Stimulated activated naive CD4-positive, alpha-beta T cell (primary cell): ENCODE data around the gene COL25A1.
"Not testable (repeated sequence)": the region's sequence is repeated elsewhere in the genome, so short reads cannot be mapped to it uniquely, and the experiment has no call there.

Experiments
- DNase-seq, 6 experiments: peaks; one replicate each; lab custom pipeline; 2025; lab: John Stamatoyannopoulos, UW

Gene COL25A1

GRCh38 chr4:109123951-109124350, 178.5 kb downstream of the COL25A1 start:
- no peak for DNase-seq

GRCh38 chr4:109121561-109121960, 180.9 kb downstream of the COL25A1 start:
- no peak for DNase-seq

GRCh38 chr4:109119852-109120251, 182.6 kb downstream of the COL25A1 start:
- no peak for DNase-seq

GRCh38 chr4:109118635-109119034, 183.8 kb downstream of the COL25A1 start:
- no peak for DNase-seq

GRCh38 chr4:109114501-109114900, 188.0 kb downstream of the COL25A1 start:
- DNase-seq = no peak

DNA sequence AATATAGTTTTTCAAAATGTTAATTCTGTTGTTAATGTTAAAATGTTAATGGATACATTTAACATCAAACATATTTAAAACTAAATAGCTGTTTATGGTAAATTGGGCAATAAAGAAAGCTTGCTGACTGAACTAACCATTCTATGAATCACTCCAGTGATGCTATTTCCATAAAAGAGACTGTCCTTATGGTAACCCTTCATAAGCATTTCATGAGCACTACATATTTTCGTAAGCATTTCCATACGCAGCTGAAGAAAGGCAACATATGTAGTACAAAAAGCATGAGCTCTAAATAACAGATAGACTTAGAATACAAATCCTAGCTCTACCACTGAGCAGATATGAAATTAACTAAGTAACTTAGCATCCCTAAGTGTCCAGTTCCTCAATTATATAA, 188.9 kb downstream of the COL25A1 start:
- DNase-seq = no peak

DNA sequence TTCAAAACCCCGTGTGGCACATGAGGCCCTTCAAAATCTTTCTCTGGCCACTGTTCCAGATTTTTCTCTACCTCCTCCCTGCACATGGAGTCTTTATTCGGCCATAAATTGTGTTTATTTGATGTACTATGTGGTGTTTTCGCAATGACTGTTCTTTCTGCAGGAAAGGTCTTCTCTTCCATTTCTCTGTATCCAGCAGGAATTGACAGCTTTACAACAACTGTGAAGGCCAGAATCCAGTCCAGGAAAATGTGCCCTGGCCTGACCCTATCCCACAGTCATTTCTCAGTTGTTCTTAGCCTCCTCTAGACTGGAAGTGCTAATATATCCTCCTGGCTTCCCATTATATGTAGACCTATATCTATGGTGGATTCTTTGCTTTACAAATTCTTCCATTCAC, 191.4 kb downstream of the COL25A1 start:
- no peak for DNase-seq

DNA sequence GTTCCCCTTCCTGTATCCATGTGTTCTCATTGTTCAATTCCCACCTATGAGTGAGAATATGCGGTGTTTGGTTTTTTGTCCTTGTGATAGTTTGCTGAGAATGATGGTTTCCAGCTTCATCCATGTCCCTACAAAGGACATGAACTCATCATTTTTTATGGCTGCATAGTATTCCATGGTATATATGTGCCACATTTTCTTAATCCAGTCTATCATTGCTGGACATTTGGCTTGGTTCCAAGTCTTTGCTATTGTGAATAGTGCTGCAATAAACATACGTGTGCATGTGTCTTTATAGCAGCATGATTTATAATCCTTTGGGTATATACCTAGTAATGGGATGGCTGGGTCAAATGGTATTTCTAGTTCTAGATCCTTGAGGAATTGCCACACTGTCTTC, 194.2 kb downstream of the COL25A1 start:
- not testable (repeated sequence) for DNase-seq

DNA sequence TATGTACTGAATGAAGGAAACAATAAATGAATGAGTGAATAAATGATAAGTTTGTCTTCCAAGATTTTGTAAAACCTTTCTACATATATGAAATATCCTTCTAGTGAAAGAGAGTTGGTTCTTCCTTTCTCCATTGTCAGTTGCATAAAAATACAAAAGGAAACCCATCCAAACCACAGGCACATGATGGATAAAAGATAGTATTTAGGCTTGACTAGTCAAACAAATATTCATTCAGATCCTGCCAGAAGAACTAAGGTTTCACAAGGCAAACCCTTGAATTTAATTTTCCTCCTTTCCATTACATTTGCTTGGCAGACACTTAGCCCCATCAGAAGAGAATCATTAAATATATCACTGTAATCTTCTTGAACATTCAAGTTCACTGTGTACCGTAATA, 208.4 kb downstream of the COL25A1 start:
- no peak for DNase-seq

GRCh38 chr4:109091727-109092409, 210.6 kb downstream of the COL25A1 start:
- DNase-seq = no peak

DNA sequence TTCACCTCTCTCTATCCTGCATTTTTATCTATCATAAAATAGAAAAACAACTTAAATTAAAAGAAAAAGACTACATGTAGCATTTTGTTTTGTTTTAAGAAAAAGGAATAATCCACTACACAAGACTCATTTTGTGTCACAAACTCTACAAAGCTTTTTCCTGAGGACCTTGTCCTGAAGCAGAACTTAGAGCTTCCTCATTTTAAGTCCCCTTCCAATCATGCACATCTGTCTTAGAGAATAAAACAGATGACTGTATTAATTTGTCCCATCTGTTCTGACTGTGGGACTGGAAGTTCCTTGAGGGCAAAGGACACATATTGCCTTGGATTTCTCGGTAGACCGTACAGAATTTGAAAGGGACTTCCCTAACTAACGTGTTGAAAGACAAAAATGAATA, 218.5 kb downstream of the COL25A1 start:
- no peak for DNase-seq

DNA sequence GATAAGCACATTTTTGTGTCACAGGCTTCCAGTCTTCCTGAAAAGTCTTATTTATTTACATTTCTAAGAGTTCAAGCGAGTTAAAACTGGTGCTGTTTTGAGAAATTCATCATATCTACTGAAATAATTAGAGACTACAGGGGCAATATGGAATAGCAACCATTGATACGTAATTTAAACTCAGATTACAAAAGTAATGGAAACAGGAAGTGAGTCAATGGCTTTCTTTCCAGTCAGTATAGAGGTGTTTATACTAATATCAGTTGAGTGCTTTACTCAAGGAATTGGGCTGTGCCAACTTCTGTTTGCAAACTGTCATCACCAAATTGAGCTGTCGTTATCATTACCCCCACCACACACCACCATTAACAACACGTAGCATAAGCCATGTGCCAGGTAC, 222.7 kb downstream of the COL25A1 start:
- no peak for DNase-seq

DNA sequence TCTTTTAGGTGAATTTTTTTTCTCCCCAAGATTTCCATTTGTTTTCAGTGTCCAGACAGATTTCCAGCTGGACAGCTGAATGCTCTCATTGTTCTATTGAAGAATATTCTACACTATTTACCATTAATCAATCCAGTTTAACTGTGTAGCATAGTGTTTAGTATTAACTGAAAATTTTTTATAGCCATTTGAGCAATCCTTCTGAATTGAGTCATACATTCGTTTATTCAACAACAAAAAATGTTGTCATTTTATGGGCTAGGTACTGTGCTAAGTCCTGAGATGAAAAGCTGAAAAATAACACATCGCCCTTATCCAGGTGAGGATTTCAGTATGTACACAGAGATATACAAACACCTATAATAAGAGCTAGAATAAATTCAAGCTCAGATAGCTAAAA, 223.3 kb downstream of the COL25A1 start:
- no peak for DNase-seq

DNA sequence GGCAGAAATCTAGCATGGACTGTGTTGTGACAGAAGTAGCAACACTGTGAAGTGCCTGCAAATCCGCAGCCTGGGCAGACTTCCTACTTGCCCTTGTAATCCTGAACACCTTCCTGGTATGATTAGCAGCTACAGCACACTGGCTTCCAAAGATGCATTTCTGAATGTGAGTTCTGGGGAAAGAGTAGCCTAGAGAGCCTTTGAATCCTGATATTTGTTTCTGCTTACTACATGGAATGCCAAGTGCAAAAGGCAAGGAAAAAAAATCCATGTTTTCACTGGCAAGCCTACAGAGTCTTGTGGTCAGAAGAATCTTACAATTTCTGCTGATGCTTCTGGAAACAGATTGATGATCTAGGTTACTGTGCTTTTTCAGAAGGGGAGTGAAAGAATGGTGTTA, 223.7 kb downstream of the COL25A1 start:
- DNase-seq = no peak

DNA sequence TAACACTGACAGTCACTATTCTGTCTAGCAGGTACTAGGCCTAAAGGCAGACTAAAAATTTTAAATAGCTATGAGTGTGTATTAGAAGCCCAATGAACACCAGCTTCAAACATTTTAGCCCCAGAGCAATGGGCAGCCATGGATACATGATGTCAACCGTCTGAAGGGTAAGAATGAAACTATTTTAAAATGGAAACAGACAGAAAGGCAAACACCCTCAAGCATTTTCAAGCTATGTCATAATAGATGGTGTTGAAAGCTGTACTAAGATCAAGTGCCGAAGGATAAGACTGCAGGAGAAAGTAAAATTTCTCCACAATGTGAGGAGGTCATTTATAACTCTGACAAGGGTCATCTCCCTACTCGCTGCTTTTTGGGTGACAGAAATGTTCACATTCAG, 225.0 kb downstream of the COL25A1 start:
- no peak for DNase-seq

- DNase-seq = not testable (repeated sequence)
Measured at GRCh38 chr4:109076709-109077108, 225.7 kb downstream of the COL25A1 start.

DNA sequence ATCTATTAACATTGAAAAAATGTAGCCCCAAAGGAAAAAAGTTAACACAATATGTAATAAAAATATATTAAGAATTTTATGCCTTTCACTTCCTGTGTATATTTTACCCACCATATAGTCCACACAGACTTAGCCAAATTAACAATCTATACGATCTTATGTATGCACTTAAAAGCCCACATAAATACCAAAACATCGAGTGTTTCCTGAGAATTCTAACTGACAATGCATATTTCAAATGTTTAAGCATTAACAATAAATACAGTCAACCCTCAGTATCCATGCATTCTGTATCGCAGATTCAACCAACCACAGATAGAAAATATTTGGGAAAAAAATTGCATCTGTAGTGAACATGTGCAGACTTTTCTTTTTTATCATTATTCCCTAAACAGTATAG, 226.8 kb downstream of the COL25A1 start:
- no peak for DNase-seq

- DNase-seq = no peak
Measured at GRCh38 chr4:109072595-109072994, 229.9 kb downstream of the COL25A1 start.

DNA sequence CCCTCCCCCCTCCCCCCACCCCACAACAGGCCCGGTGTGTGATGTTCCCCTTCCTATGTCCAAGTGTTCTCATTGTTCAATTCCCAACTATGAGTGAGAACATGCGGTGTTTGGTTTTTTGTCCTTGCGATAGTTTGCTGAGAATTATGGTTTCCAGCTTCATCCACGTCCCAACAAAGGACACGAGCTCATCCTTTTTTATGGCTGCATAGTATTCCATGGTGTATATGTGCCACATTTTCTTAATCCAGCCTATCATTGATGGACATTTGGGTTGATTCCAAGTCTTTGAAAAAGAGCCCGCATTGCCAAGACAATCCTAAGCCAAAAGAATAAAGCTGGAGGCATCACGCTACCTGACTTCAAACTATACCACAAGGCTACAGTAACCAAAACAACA, 231.8 kb downstream of the COL25A1 start:
- not testable (repeated sequence) for DNase-seq

- DNase-seq = no peak
Measured at GRCh38 chr4:109067508-109068235, 234.8 kb downstream of the COL25A1 start.

DNA sequence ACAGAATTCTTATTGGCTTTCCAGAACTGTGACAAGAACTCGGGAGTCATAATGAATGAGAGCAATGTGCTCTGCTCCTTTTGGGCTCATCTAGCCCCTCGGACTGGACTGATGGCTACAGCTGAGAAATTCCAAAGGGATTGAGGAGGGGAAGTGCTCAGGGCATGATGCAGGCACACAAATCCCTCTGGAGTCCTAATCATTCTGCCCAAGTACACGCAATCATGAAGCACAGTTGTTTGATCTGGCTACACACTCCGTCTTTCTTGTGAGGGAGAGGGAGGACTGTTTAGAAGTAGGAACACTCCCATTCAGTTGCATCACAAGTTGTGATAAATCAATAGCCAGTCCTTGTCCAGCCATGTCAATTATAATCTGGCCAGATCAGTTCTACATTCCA, 237.5 kb downstream of the COL25A1 start:
- no peak for DNase-seq

- DNase-seq = no peak
Measured at GRCh38 chr4:109053257-109053656, 249.2 kb downstream of the COL25A1 start.

GRCh38 chr4:109052821-109053220, 249.6 kb downstream of the COL25A1 start:
- no peak for DNase-seq

- no peak for DNase-seq
Measured at GRCh38 chr4:109051054-109051453, 251.4 kb downstream of the COL25A1 start.
